Tibial nerve (tissue), 4 donors: Measurements from ENCODE around the gene TNN. TPM values are rescaled to one million over a fixed set of nuclear protein-coding genes. Genes with fewer than 3 reads are reported as not detected.

Experiments used
- DNase-seq, 2 donors: peaks; one replicate each; pipeline ENCODE4 v3.0.0-alpha.2; 2019; ENCODE audit warnings: low spot score in 2 of 2
- H3K27ac ChIP-seq, 4 donors: fragments of 200-600 bp; sonication (generic) in 3 of 4; one replicate each; pipeline ENCODE4 v1.5.1; 2017 to 2019; ENCODE audit warnings: mild to moderate bottlenecking in 1 of 4
- H3K27me3 ChIP-seq, 2 donors: fragments of 200-600 bp; sonication (generic) in 1 of 2; one replicate each; pipeline versions ENCODE4 v1.5.1 to v1.6.0; 2017 to 2019
- H3K36me3 ChIP-seq, 3 donors: fragments of 200-600 bp; sonication (generic); one replicate each; pipeline ENCODE4 v1.5.1; 2018 to 2019
- H3K4me1 ChIP-seq, 4 donors: fragments of 200-600 bp; sonication (generic) in 3 of 4; one replicate each; pipeline ENCODE4 v1.5.1; 2017 to 2019
- H3K4me3 ChIP-seq, 4 donors: fragments of 200-600 bp; sonication (generic) in 3 of 4; one replicate each; pipeline ENCODE4 v1.5.1; 2017 to 2019; ENCODE audit warnings: mild to moderate bottlenecking in 1 of 4, moderate library complexity in 1 of 4
- H3K9me3 ChIP-seq, 4 donors: fragments of 200-600 bp; sonication (generic) in 3 of 4; one replicate each; pipeline ENCODE4 v1.5.1; 2017 to 2019
- CTCF ChIP-seq, 5 experiments: fragments of 200-600 bp in 3 of 5; fragments of 450-650 bp in 2 of 5; sonication (generic) in 3 of 5; IDR thresholded peaks; one replicate each; pipeline ENCODE4 v1.5.1; 2016 to 2019; ENCODE audit warnings: antibody characterized with exemption in 5 of 5, mild to moderate bottlenecking in 3 of 5, moderate library complexity in 2 of 5
- EP300 ChIP-seq, 2 donors: sonication (generic); formaldehyde crosslinking; IDR thresholded peaks; one replicate each; pipeline ENCODE4 v1.6.1; 2017; ENCODE audit warnings: antibody characterized with exemption in 2 of 2, mild to moderate bottlenecking in 1 of 2
- POLR2A ChIP-seq, 2 donors: fragments of 450-650 bp; IDR thresholded peaks; one replicate each; pipeline ENCODE4 v1.6.1; 2017; ENCODE audit warnings: antibody characterized with exemption in 2 of 2, mild to moderate bottlenecking in 2 of 2, moderate library complexity in 2 of 2
- WGBS, 2 donors: methylation state at CpG; one replicate each; pipeline ENCODE4 v1.1.5; 2018; 5-methylcytosine and 5-hydroxymethylcytosine counted together
- total RNA-seq, 4 donors: library from RNA; depleted of rRNA; stranded (reverse); fragments of >200 nt; gene quantifications; one replicate each; pipeline ENCODE4 v1.1.0, GENCODE V29; 2016

Gene TNN
- total RNA-seq, 4 donors from 2014 or later: 0.39 TPM; not detected in 3

- WGBS, 2 donors: 67 to 91% methylated on average over 2 of the region's 2 CpGs
- no peaks in the 10 kb centered on the region for H3K36me3 ChIP-seq
- H3K27me3 ChIP-seq: no peaks in the 10 kb centered on the region
- H3K9me3 ChIP-seq: no peaks in the 10 kb centered on the region
- H3K4me3 ChIP-seq: no peak overlapping the region
- no peaks in the 10 kb centered on the region for H3K4me1 ChIP-seq
- TF ChIP-seq CTCF (IDR thresholded peaks at IDR 0.05): no peak
- TF ChIP-seq POLR2A (IDR thresholded peaks at IDR 0.05): no peak
- no peak for TF ChIP-seq EP300 (IDR thresholded peaks at IDR 0.05)
- no peak overlapping the region for H3K27ac ChIP-seq
- no peak for DNase-seq
Measured at GRCh38 chr1:175081983-175082382, 14.3 kb downstream of the TNN start.

GRCh38 chr1:175088525-175088951 lies 20.9 kb downstream of the TNN start:
- H3K27ac ChIP-seq: no peak overlapping the region
- TF ChIP-seq EP300 (IDR thresholded peaks at IDR 0.05) (no peak), CTCF (IDR thresholded peaks at IDR 0.05) (no peak), POLR2A (IDR thresholded peaks at IDR 0.05) (no peak)
- no peak for DNase-seq
- WGBS, 2 donors: 63 to 66% methylated on average over 3 of the region's 3 CpGs
- no peak overlapping the region for H3K4me3 ChIP-seq
- no peaks in the 10 kb centered on the region for H3K9me3 ChIP-seq
- H3K4me1 ChIP-seq: no peaks in the 10 kb centered on the region
- H3K36me3 ChIP-seq: no peaks in the 10 kb centered on the region
- no peaks in the 10 kb centered on the region for H3K27me3 ChIP-seq

GRCh38 chr1:175089136-175089718 lies 21.6 kb downstream of the TNN start:
- Histone ChIP-seq H3K9me3 (no peaks in the 10 kb centered on the region), H3K36me3 (no peaks in the 10 kb centered on the region), H3K4me1 (no peaks in the 10 kb centered on the region), H3K4me3 (no peak overlapping the region), H3K27me3 (no peaks in the 10 kb centered on the region), H3K27ac (no peak overlapping the region)
- TF ChIP-seq POLR2A (IDR thresholded peaks at IDR 0.05) (no peak), EP300 (IDR thresholded peaks at IDR 0.05) (no peak), CTCF (IDR thresholded peaks at IDR 0.05) (no peak)
- WGBS, 2 donors: 55 to 67% methylated on average over 7 of the region's 7 CpGs
- no peak for DNase-seq

GRCh38 chr1:175090780-175091179 lies 23.1 kb downstream of the TNN start:
- 97 to 100% methylated on average over 2 of the region's 2 CpGs for WGBS, 2 donors
- Histone ChIP-seq H3K27ac (no peak overlapping the region), H3K9me3 (no peaks in the 10 kb centered on the region), H3K27me3 (no peaks in the 10 kb centered on the region), H3K36me3 (no peaks in the 10 kb centered on the region), H3K4me1 (no peaks in the 10 kb centered on the region), H3K4me3 (no peak overlapping the region)
- no peak for TF ChIP-seq POLR2A (IDR thresholded peaks at IDR 0.05)
- no peak for TF ChIP-seq EP300 (IDR thresholded peaks at IDR 0.05)
- TF ChIP-seq CTCF (IDR thresholded peaks at IDR 0.05): no peak
- no peak for DNase-seq

- H3K36me3 ChIP-seq: no peaks in the 10 kb centered on the region
- no peak overlapping the region for H3K27ac ChIP-seq
- H3K9me3 ChIP-seq: no peaks in the 10 kb centered on the region
- no peaks in the 10 kb centered on the region for H3K27me3 ChIP-seq
- H3K4me3 ChIP-seq: no peak overlapping the region
- no peak for TF ChIP-seq CTCF (IDR thresholded peaks at IDR 0.05)
- WGBS, 2 donors: 62 to 65% methylated on average over 4 of the region's 4 CpGs
- no peak for DNase-seq
- H3K4me1 ChIP-seq: no peaks in the 10 kb centered on the region
Measured at GRCh38 chr1:175094626-175095025, 27.0 kb downstream of the TNN start.
